WERI-Rb-1 (cell line): ENCODE measurements around the gene BRD9.

Experiments
- DNase-seq: peaks from one replicate; pipeline ENCODE4 v3.0.0-alpha.2; 2020
- H3K27ac ChIP-seq: fragments of 250-450 bp; sonication (Bioruptor Pico); 2 replicates; pipeline ENCODE4 v1.5.1; 2020; ENCODE audit warnings: mild to moderate bottlenecking, moderate library complexity
- H3K27me3 ChIP-seq: fragments of 250-450 bp; sonication (Bioruptor Pico); 2 replicates; pipeline ENCODE4 v1.5.1; 2021; ENCODE audit warnings: mild to moderate bottlenecking, low read depth, moderate library complexity; ENCODE audit not compliant: insufficient read depth, severe bottlenecking
- H3K36me3 ChIP-seq: fragments of 250-450 bp; sonication (Bioruptor Pico); 2 replicates; pipeline ENCODE4 v1.5.1; 2020; ENCODE audit warnings: mild to moderate bottlenecking, moderate library complexity
- H3K4me3 ChIP-seq: 2 replicates; pipeline ENCODE4 v1.5.1; 2011; ENCODE audit warnings: low read depth, mild to moderate bottlenecking, control low read depth, low read length
- H3K9me3 ChIP-seq: fragments of 250-450 bp; sonication (Bioruptor Pico); 2 replicates; pipeline ENCODE4 v1.5.1; 2021; ENCODE audit warnings: mild to moderate bottlenecking, moderate library complexity; ENCODE audit not compliant: severe bottlenecking
- TF ChIP-seq, protein P1 (sequence below): IDR thresholded peaks from 2 replicates; pipeline ENCODE4 v1.5.1; 2011; ENCODE audit warnings: low read depth, mild to moderate bottlenecking, control low read depth, inconsistent platforms, low read length

BRD9 gene

DNA sequence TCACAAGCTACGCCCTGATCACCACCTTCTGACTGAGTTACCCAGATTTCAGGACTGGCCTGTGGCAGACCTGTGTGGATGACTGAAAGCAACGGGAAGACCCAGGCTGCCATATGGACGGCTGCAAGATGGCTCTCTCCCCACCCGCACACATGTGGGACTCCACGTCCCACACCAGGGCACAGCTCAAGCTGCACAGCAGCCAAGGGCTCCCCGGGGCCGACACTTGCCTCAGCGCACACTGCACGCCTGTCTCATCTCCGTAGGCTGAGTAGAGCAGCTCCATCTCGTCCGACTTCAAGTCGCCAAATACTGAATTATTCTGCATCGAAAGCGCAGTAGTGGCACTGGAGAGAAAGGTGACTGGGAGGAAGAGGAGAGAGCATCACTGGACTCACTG, 14.5 kb downstream of the BRD9 start:
- H3K4me3 ChIP-seq: no peak overlapping the region
- H3K9me3 ChIP-seq: no peaks in the 10 kb centered on the region
- H3K36me3 ChIP-seq: peaks cover 80% of the 10 kb centered on the region
- no peak for DNase-seq
- no peak overlapping the region for H3K27ac ChIP-seq
- no peaks in the 10 kb centered on the region for H3K27me3 ChIP-seq
- TF ChIP-seq, protein P1, sequence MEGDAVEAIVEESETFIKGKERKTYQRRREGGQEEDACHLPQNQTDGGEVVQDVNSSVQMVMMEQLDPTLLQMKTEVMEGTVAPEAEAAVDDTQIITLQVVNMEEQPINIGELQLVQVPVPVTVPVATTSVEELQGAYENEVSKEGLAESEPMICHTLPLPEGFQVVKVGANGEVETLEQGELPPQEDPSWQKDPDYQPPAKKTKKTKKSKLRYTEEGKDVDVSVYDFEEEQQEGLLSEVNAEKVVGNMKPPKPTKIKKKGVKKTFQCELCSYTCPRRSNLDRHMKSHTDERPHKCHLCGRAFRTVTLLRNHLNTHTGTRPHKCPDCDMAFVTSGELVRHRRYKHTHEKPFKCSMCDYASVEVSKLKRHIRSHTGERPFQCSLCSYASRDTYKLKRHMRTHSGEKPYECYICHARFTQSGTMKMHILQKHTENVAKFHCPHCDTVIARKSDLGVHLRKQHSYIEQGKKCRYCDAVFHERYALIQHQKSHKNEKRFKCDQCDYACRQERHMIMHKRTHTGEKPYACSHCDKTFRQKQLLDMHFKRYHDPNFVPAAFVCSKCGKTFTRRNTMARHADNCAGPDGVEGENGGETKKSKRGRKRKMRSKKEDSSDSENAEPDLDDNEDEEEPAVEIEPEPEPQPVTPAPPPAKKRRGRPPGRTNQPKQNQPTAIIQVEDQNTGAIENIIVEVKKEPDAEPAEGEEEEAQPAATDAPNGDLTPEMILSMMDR: no peak

- H3K36me3 ChIP-seq: peaks cover 78% of the 10 kb centered on the region
- no peak for DNase-seq
- H3K9me3 ChIP-seq: no peaks in the 10 kb centered on the region
- TF ChIP-seq, protein P1: no peak
- no peak overlapping the region for H3K27ac ChIP-seq
- H3K27me3 ChIP-seq: no peaks in the 10 kb centered on the region
- H3K4me3 ChIP-seq: no peak overlapping the region
Measured at GRCh38 chr5:876398-877365, 15.9 kb downstream of the BRD9 start.

- peaks cover 78% of the 10 kb centered on the region for H3K36me3 ChIP-seq
- no peak for DNase-seq
- no peak overlapping the region for H3K4me3 ChIP-seq
- TF ChIP-seq, protein P1: no peak
- no peak overlapping the region for H3K27ac ChIP-seq
- no peaks in the 10 kb centered on the region for H3K27me3 ChIP-seq
- no peaks in the 10 kb centered on the region for H3K9me3 ChIP-seq
Measured at GRCh38 chr5:875931-876330, 16.7 kb downstream of the BRD9 start.

DNA sequence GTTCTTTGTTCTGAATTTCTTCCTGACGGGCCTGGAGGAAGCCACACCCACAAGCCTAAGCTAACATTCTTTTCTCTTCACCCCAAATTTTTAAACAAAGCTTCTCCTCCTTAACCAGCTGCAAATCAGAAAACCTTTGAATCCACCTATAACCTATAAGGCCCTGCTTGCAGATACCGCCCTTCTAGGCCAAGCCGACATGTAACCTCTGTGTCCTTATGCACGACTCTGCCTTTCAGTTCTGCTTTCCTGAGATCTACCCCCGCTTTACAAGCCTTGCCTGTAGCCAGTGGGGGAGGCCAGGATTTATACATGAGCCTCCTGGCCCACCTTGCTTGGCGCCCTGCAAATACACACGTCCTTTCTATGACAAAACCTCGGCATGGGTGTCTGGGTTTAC, 19.3 kb downstream of the BRD9 start:
- Histone ChIP-seq H3K9me3 (no peaks in the 10 kb centered on the region), H3K27me3 (no peaks in the 10 kb centered on the region), H3K4me3 (no peak overlapping the region), H3K36me3 (peaks cover 98% of the 10 kb centered on the region), H3K27ac (no peak overlapping the region)
- DNase-seq: no peak
- TF ChIP-seq, protein P1: no peak

DNA sequence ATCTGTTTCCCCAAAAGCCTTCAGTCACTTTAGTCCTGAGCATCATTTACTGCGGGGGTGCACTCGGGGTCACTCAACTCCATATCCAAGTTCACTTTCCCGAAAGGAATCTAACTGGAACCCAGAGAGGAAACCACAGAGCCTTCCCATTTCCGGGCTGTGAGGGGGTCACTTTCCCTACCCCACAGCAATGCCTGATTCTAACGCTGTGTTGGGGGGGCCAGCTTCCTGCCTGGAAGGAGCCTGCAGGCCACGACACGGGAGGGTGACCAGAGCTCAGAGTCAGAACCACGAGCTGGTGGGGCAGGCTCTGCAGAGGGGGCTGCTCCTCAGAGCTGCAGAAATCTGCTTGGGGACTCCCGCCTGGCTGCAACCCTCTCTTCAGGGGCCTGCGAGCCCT, 20.3 kb downstream of the BRD9 start:
- H3K4me3 ChIP-seq: no peak overlapping the region
- peaks cover 98% of the 10 kb centered on the region for H3K36me3 ChIP-seq
- TF ChIP-seq, protein P1: no peak
- no peak overlapping the region for H3K27ac ChIP-seq
- no peak for DNase-seq
- no peaks in the 10 kb centered on the region for H3K27me3 ChIP-seq
- H3K9me3 ChIP-seq: no peaks in the 10 kb centered on the region
